ENCODE data around the gene PIK3R5.
"Not testable (repeated sequence)": the region's sequence is repeated elsewhere in the genome, so short reads cannot be mapped to it uniquely, and the experiment has no call there.

PIK3R5 gene

DNA sequence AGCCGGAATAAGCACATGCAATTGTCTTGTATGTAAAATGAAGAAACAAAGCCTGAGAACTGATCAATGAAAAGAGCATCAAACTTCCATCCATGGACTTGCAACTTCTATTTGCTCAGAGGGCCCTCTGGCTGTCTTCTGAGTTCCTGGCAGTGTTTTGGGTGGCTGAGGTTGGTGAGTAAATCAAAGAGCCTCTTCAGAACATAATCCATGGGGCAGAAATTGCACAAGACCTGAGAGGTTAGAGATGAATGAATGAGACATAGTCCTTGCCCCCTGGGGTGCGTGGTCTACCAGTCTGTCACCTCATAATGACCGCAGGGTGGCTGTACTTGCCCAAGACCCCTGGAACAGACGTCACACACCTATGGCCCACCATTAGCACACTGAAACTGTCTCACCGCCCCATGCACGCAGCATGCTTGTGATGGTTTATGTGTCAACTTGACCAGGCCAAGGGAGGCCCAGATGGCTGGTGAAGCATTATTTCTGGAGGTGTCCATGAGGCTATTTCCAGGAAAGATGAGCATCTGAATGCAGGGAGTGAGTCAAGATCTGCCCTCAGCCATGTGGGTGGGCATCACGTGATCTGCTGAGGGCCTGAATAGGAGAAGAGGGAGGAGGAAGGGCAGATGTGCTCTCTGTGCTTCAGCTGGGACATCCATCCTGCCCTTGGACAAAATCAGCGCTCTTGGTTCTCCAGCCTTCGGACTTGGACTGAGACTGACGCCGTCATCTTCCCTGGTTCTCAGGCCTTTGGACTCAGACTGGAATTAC, 106.3 kb downstream of the PIK3R5 start:
- no peak for DNase-seq (ENCODE audit: low read depth)

DNA sequence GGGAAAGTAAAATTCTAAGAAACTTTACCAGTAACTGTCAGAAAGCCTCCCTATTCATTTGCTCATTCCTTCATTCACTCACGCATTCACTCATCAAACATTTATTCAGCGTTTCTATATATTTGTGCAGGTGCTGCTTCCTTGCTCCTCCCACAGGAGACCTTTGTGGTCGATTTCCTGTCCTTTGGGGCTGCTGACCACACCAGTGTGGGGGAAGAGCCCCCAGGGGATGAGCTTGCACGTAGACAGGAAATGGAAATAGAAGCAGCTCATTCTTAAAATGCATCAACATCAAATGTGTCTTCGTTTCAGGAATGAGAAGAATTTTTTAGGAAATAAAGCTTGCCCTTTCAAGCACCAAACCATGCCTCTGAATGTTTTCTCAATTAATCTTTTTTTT, 107.6 kb downstream of the PIK3R5 start:
- DNase-seq (ENCODE audit: low read depth), result no peak

DNA sequence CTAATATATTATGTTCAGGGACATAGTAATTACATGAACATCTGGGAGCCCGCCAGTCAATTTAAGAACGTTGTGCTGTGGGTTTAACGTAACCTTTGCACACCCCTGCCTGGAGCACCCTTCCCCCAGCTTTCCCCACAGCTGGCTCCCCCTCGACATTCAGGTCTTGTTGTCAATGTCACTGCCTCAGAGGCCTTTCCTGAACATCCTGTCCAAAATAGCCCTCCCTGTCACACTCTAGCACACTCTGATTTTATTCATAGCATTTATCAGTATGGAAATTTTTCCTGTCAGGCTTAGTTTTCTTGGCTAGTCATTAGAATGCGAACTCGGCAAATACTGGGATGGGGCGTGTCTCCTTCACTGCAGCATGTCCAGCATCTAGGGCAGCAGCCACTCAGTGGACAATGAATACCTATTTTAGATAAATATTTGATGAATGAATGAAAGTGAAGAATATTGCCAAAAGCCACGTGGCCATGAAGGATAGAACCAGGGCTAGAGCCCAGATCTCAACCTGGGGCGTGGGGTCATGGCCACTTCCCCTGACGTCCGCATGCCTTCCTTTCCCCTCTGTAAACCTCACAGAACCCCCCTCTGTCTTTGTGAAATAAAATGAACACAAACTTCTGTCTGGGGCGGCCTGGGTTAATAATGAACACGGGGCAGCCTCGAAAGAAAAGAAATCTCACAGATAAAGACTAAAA, 108.5 kb downstream of the PIK3R5 start:
- DNase-seq (ENCODE audit: low read depth), result no peak

DNA sequence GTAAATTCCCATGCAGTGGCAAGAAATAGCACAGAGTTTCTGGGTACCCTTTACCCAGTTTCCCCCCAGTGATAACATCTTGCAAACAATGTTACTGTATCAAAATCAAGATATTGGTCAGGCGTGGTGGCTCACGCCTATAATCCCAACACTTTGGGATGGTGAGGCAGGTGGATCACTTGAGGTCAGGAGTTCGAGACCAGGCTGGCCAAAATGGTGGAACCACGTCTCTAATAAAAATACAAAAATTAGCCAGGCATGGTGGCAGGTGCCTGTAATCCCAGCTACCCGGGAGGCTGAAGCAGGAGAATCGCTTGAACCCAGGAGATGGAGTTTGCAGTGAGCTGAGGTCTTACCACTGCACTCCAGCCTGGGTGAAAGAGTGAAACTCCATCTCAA, 109.3 kb downstream of the PIK3R5 start:
- DNase-seq (ENCODE audit: low read depth), result not testable (repeated sequence)

DNA sequence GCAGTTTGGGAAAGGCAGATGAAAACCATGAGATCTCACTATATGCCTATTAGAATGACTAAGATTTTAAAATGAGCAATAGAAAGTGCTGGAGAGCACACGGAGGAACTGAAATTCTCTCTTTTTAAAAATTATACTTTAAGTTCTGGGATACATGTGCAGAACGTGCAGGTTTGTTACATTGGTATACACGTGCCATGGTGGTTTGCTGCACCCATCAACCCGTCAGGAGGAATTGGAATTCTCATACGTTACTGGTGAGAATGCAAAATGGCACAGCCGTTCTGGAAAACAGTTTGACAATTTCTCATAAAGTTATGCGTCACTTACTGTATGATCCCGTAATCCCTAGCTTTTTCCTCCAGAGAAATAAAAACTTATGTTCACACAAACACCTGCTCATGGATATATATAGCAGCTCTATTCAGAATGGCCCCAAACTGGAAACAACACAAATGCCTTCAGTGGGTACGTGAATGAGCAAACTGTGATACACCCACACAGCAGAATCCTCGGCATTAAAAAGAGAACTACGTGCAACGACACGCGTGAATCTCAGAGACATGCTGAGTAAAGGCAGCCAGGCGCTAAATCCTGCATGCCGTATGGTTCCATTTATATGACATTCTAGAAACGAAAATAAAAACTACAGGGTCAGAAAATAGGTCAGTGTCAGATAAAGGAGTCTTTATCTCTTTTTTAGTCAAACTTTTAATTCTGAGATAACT, 109.9 kb downstream of the PIK3R5 start:
- no peak for DNase-seq (ENCODE audit: low read depth)

DNA sequence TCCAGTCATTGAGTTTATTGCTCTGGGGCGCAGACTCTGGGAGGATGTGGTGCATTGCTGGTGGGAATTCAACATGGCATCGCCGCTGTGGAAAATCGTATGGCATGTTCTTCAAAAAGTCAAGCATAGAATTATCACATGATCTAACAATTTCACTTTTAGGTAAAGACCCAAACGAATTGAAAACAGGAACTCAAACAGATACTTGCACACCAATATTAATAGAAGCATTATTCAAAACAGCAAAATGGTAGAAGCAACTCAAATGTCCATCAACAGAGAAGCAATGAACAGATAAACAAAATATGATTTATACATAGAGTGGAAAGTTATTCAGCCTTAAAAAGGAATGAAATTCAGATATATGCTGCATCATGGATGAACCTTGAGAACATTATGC, 113.9 kb downstream of the PIK3R5 start:
- DNase-seq (ENCODE audit: low read depth), result no peak

DNA sequence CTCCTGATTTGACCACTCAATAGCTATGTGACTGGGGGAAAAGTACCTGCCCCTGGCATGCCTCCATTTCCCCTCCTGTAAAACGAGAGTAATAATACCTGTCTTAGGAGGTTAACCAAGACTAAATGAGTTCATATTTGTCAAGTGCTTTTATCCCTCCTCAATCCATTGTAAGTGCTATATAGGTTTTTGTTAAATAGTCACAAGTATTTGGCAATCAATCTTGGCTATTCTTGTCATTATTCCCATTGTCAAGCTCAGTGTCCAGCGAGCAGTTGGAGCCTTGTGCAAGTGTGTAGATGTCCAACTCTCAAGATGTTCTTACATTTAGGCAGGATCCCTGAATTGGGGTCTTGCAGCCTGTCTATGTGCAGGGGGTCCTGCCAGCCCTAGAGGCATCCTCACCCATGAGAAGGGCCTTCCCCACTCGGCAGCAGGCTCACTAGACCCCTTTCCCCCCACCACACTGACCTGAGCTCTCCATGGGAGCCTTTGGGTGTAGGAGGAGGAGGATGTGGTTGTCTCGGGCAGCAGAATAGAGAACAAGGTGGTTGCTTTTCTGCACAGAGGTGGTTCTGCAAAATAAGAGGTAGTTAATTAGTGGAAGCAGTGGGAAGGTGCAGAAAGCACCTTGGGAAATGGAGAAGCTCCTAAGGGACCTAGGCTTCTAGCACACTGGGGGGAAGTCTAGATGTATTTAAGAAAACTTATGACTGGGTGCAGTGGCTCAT, 116.0 kb downstream of the PIK3R5 start:
- DNase-seq (ENCODE audit: low read depth), result no peak

DNA sequence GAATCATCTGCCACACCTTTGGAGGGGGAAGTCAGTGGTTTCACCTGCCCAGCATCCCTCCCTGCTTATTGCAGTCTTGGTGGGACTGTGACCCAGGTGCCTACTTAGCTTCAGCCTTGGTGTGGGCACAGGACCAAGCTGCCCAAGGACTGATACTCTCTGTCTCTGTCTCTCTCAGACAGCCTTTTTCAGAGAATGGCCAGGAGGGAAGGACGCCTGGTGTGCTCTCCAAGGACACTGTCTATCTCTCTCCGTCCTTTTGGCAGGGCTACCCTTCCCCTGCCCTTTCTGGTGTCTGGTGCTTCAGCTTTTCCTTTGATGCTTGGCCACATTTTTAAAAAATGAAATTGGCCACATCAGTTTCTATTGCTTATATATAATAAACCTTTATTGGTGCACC, 117.6 kb downstream of the PIK3R5 start:
- no peak for DNase-seq (ENCODE audit: low read depth)

DNA sequence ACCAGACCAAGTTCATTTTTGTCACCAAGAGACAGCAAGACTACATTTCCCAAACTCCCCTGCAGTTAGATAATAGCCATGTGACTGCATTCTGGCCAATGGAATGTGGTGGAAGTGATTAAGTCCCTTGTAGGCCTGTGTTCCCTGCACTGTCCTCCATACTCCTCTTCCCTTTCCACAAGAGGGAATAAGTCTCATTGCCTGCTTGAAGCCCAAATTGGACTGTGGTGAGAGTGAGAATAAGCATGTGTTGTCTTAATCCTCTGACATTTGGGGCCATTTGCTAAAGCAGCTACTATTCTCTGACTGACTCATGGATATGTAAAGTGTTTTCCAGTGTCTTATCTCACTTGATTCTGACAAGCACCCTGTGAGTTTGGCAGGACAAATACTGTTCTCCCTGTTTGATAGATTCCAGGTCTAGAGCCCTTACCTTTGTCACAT, 118.7 kb downstream of the PIK3R5 start:
- no peak for DNase-seq (ENCODE audit: low read depth)

DNA sequence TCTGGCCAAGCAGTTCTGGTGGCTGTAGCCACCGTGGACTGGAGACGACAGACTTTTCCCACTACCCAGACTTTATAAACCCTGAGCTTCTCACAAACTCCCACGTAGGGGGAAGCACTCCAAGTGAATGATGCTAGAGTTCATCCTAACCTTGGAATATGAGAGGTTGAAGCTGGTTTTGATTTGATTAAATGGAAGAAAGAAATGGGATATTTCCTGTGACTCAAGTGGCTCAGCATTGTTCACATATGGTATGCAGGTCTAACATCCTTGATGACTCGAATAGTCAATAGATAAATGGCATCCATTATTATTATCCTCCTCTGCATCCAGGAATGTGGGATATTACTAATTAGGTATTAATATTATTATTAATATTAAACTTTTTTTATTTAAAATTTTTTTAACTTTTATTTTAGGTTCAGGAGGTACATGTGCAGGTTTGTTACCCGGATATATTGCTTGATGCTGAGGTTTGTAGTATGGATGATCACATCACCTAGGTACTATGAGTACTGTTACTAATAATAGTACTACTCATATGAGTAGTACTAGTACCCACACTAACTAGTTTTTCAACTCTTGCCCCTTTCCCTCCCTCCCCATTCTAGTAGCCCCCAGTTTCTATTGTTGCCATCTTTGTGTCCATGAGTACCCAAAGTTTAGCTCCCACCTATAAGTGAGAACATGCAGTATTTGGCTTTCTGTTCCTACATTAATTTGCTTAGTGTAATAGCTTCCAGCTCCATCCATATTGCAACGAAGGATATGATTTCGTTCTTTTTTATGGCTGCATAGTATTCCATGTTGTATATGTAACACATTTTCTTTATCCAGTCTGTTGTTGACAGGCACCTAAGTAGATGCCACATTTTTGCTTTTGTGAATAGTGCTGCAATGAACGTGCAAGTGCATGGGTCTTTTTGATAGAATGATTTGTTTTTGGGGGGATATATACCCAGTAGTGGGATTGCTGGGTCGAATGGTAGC, 121.0 kb downstream of the PIK3R5 start:
- DNase-seq (ENCODE audit: low read depth), result no peak

DNA sequence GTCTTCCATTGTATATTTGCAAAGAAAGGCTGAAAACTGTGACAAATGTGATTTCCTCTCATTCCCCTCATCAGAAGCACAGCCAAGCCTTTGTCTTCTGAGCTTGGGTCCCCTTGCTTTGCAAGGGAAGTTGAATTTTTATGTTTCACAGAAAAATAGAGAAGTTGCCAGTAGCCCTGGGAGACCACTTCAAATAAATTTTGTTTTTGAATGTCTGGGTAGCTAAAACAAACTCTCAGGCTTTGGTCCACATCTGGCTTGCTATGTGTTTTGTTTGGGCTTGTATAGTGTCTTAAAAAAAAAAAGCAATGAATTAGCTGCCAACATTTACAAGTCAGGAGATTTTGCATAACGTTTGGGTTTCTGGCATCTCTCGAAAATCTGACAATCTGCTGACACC, 122.2 kb downstream of the PIK3R5 start:
- no peak for DNase-seq (ENCODE audit: low read depth)

DNA sequence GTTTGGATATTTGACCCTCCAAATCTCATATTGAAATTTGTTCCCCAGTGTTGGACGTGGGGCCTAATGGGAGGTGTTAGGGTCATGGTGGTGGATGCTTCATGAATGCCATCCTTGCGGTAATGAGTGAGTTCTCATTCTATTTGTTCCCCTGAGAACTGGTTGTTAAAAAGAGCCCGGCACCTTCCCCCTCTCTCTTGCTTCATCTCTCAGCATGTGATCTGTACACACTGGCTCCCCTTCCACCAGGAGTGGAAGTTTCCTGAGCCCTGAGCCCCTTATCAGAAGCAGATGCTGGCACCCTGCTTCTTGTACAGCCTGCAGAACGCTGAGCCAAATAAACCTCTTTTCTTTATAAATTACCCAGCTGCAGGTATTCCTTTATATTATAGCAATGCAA, 123.7 kb downstream of the PIK3R5 start:
- no peak for DNase-seq (ENCODE audit: low read depth)

DNA sequence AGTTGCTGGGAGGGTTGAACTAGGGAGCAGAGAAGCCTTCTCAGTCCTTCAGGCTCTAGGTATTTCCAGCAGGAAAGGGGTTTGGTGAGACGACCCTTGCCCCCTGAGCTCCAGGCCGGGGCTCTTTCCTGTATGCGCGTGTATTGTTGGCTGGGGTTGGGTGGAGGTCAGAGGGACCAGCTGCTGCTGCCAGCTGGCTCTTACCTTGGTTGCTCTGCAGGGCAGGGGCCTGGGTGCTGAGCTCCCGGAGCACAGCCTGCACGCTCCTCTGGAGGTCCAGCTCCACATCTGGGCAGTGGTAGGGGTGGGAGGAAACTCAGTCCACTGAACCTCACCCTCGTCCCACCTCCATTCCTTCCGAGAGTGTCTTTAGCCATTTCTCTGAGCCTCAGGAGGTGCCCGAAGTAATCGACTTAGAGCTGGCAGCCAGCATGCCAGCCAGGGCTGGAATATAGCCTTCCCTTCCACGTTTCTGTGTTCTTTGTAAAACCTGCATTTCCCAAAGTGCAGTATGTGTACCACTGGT, 126.0 kb downstream of the PIK3R5 start:
- no peak for DNase-seq (ENCODE audit: low read depth)

DNA sequence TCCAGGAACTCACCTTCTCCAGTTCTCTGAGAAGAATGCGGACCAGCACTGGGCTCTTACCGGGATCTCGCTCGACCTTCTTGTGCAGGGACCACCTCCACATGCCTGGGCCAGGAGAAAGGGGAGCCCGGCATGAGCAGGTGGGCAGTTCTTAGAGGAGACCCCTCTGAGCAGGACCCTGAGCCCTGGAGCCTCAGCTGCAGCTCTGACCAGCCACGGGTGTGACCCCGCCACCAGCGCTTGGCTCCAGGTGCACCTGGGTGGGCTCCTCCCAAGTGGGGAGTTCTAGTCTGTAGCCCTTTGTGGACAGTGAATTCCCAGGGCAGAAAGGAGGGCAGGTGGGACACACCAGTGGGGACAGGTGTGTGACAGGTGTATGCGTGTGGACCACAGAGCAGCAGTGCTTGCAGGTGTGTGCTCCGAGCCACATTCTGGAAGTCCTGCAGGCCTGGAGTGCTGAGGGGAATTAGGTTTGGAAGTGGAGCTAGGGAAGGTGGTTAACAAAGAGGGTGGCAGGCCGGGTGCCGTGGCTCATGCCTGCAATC, 126.9 kb downstream of the PIK3R5 start:
- no peak for DNase-seq (ENCODE audit: low read depth)

DNA sequence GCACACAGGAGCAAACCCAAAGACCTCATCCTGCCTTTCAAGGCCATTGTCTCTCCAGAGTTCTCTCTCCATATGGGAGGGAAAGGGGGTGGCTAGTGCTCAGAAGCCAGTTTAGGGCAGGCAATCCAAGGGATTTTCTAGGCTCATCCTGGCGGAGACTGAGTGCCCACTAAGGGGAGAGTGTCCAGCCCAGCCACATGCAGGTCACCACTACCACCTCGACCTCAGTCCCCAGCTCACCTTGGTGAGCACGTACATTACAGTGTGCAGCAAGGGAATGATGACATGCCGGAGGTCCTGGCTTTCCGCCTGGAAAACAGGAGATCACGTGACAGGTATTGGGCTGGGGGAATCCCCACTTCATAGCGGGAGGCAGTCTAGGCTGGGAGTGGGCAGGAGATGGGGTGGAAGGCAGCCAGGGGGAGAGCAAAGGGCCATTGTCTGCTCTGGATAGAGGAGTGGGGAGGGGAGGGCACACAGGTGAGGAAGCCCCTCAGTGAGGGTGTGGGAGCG, 127.9 kb downstream of the PIK3R5 start:
- DNase-seq (ENCODE audit: low read depth), result no peak

DNA sequence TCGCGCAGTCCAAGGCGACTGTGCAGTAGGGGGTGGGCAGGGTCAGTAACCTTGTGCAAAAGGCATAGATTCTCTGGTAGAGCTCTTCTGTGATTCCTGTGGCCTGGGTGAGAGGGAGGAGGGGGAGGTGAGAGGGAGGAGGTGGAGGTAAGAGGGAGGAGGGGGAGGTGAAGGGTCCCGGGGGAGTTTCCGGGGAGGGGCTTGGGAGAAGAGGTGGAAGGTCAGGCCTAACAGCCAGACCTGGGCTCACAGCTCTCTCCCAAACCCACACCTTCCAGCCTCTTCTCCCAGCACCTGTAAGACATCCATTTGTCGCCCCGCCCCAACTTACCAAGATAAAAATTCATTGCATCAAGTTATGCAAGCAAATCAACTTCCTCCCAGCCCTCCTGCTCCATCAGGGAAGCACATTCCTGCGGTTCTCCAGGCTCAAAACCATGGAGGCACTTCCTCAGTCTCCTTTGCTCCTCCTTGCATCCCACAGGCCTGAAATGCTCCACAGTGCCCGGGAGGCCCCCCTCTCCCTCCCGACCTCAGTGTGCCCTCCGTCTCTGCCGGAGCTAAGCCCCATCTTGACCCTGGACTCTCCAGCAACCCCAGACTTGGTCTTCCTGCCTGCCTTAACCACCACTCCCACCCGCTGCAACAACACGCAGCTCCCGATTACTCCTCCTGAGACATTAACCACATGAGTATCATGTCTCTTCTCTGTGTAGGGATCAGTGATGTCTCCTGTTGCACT, 128.5 kb downstream of the PIK3R5 start:
- DNase-seq (ENCODE audit: low read depth), result no peak

DNA sequence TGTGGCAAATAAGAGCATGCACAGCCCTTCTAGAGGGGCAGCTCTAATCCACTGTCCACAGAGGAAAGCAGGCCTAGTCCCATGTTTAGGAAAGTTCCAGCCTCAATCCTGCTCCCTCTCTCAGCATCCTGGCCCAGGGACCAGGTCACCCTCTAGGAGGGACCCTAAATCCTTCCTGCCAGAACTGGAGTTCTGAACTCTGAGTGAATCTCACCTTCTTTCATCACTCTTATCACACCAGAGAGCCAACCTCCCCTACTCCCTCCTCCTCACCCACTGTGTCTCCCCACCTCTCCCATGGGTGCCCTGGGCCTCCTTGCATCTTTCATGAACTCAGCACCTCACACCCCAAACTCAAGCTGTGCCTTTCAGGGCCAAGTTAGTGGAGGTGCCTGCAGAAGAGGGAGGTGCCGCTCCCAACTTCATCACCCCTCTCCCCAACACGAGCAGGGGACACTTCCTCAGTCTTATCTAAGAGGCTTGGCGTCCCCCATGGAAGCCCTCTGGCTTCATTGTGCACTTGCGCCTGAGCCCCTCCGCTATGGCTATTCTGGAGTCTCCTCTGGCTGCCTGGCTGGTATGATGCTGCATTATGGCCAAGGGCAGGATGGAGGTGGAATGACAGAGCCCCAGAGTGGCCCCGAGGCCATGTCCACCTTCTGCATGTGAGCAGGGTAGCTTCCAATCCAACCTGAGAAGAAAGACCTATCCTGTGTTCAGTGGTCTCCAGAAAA, 129.7 kb downstream of the PIK3R5 start:
- DNase-seq (ENCODE audit: low read depth), result no peak

DNA sequence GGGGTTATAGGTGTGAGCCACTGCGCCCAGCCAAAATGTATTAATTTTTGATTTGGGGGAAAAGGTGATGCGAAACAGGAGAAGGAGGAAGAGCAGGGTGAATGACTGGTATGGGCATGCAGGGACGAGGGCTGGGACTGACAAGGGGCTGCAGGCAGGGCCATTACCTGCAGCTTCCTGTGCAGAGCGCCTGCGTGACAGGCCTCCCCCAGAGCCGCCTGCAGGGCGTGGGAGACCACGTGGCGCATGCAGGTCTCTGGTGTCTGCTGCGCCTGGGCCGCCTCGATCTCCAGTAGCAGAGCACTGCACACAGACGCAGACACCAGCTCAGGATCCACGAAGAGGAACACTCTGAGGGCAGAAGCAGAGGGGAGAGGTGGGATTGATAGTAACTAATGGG, 130.4 kb downstream of the PIK3R5 start:
- DNase-seq (ENCODE audit: low read depth), result no peak
